HepG2 (cell line): ENCODE measurements around the gene ID4. TPM values are rescaled to one million over a fixed set of nuclear protein-coding genes. Genes with fewer than 3 reads are reported as not detected.
A peak's percentile ranks its signal among the peaks of the same experiment; 100 is the strongest.

Experiments
- ATRX ChIP-seq: sonication (generic); formaldehyde crosslinking; IDR thresholded peaks from 2 replicates; pipeline ENCODE4 v1.4.0; 2020; ENCODE audit warnings: missing genetic modification reagents, borderline replicate concordance
- ETV6 ChIP-seq: sonication (generic); formaldehyde crosslinking; conservative IDR thresholded peaks from 2 replicates; pipeline ENCODE4 v1.4.0; 2020; ENCODE audit warnings: missing genetic modification reagents
- FOXP4 ChIP-seq: sonication (generic); formaldehyde crosslinking; IDR thresholded peaks from 2 replicates; pipeline ENCODE4 v1.4.0; 2020; ENCODE audit warnings: missing genetic modification reagents
- JUN ChIP-seq: sonication (generic); formaldehyde crosslinking; IDR thresholded peaks from 2 replicates; pipeline ENCODE4 v1.4.0; 2020; ENCODE audit warnings: mild to moderate bottlenecking, missing genetic modification reagents
- LRRFIP1 ChIP-seq: sonication (generic); formaldehyde crosslinking; conservative IDR thresholded peaks from 2 replicates; pipeline ENCODE4 v1.4.0; 2020; ENCODE audit warnings: missing genetic modification reagents
- MTF2 ChIP-seq: sonication (generic); formaldehyde crosslinking; IDR thresholded peaks from 2 replicates; pipeline ENCODE4 v1.5.0; 2020; ENCODE audit warnings: missing genetic modification reagents, borderline replicate concordance
- RELA ChIP-seq: sonication (generic); formaldehyde crosslinking; IDR thresholded peaks from 2 replicates; pipeline ENCODE4 v1.4.0; 2020; ENCODE audit warnings: missing genetic modification reagents
- REPIN1 ChIP-seq: sonication (generic); formaldehyde crosslinking; IDR thresholded peaks from 2 replicates; pipeline ENCODE4 v1.8.0; 2022; ENCODE audit warnings: missing genetic modification reagents, low read depth, mild to moderate bottlenecking, borderline replicate concordance
- RORA ChIP-seq: sonication (generic); formaldehyde crosslinking; IDR thresholded peaks from 2 replicates; pipeline ENCODE4 v1.5.0; 2020; ENCODE audit warnings: mild to moderate bottlenecking, missing genetic modification reagents, moderate library complexity
- SIX4 ChIP-seq: sonication (generic); formaldehyde crosslinking; IDR thresholded peaks from 2 replicates; pipeline ENCODE4 v1.4.0; 2020; ENCODE audit warnings: missing genetic modification reagents
- TBP ChIP-seq: sonication (generic); formaldehyde crosslinking; IDR thresholded peaks from 2 replicates; pipeline ENCODE4 v1.5.0; 2020; ENCODE audit warnings: missing genetic modification reagents
- ZBTB10 ChIP-seq: sonication (generic); formaldehyde crosslinking; IDR thresholded peaks from 2 replicates; pipeline ENCODE4 v1.4.0; 2020; ENCODE audit warnings: missing genetic modification reagents, borderline replicate concordance
- ZBTB21 ChIP-seq: sonication (generic); formaldehyde crosslinking; IDR thresholded peaks from 2 replicates; pipeline ENCODE4 v1.4.0; 2020; ENCODE audit warnings: missing genetic modification reagents
- ZKSCAN1 ChIP-seq: fragments of 150-350 bp; IDR thresholded peaks from 2 replicates; pipeline ENCODE4 v1.6.1; 2014; ENCODE audit warnings: low read length
- ZMYM4 ChIP-seq: sonication (generic); formaldehyde crosslinking; IDR thresholded peaks from 2 replicates; pipeline ENCODE4 v1.8.1; 2023; ENCODE audit warnings: mild to moderate bottlenecking, missing genetic modification reagents
- ZNF12 ChIP-seq: sonication (generic); formaldehyde crosslinking; IDR thresholded peaks from 2 replicates; pipeline ENCODE4 v1.5.0; 2020; ENCODE audit warnings: missing genetic modification reagents
- ZNF329 ChIP-seq: sonication (generic); formaldehyde crosslinking; IDR thresholded peaks from 2 replicates; pipeline ENCODE4 v1.9.0; 2021; ENCODE audit warnings: low read depth, mild to moderate bottlenecking, missing genetic modification reagents
- polyA plus RNA-seq, 8 experiments: library from polyadenylated mRNA; depleted of rRNA in 3 of 8; stranded (reverse) in 7 of 8; unstranded in 1 of 8; fragments of >200 nt; fragmentation: Illumina TruSeq in 4 of 8; extraction: Trizol in 4 of 8; gene quantifications; 2 replicates each; pipeline versions ENCODE4 v1.2.1 to v1.2.3, GENCODE V29; 2011 to 2016; ENCODE audit warnings: low read depth in 4 of 8, missing spikeins in 1 of 8, mixed read lengths in 1 of 8; ENCODE audit not compliant: insufficient read depth in 1 of 8
- total RNA-seq, 5 experiments: library from RNA; depleted of rRNA; stranded (reverse); fragments of >200 nt; fragmentation: Illumina TruSeq; extraction: Trizol; gene quantifications; 2 replicates each; pipeline ENCODE4 v1.2.3, GENCODE V29; 2016; ENCODE audit warnings: low read depth in 1 of 5
- TF ChIP-seq, protein P1 (sequence below): IDR thresholded peaks from 2 replicates; pipeline ENCODE4 v1.6.1; 2016; ENCODE audit warnings: control low read depth
- TF ChIP-seq, protein P2 (sequence below): sonication (generic); formaldehyde crosslinking; IDR thresholded peaks from 2 replicates; pipeline ENCODE4 v1.4.0; 2020; ENCODE audit warnings: missing genetic modification reagents

Gene ID4
- total and polyA plus RNA-seq, 2 of the 13 experiments (the other 11 are each of a cell fraction or from before 2014, with no cell fraction given): 0.20 to 0.44 TPM

DNA sequence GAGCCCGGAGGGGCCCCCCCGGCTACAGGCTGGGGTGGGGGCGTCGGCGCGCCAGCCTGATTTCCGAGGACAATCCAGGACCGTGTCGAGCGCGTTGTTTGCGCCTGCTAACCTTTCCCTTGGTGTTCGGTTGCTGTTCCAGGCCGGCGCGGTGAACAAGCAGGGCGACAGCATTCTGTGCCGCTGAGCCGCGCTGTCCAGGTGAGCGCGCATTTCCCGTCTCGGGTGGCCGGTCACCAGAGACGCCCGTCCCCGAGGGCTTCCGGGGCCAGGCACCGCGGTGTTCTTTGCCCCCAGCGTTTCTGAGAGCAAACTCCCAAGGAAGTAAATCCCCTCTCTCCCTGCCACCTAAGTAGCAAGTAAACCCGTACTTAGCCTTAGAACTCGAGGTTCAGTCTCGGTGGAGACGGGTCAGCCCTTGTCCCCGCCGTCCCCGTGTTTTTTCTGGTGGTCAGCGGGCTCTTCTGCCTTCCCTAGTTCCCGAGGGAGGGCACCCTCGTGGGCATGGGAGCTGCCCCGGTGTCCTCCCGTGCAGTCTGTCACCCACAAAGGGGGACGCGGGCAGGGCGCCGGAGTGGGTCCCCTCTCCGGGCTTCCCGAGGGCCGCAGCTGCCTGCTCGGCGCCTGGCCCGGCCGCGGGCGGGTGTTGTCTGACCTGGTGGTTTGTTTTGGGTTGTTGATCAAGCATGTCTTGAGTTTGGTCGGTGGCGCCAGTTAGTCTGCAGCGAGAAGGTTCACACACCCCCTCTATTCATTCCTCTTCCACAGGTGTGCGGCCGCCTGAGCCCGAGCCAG, 1.5 kb downstream of the ID4 start (continued):
- no peak for TF ChIP-seq REPIN1 (CRISPR knock-in tag)
- TF ChIP-seq ZBTB10 (CRISPR knock-in tag): peak; percentile 41; the same call in 1 of the 2 replicates
- peak; percentile 65 for TF ChIP-seq FOXP4 (CRISPR knock-in tag)
- TF ChIP-seq ZMYM4 (CRISPR knock-in tag): peak; percentile 47; the same call in 1 of the 2 replicates
- TF ChIP-seq ZNF12 (CRISPR knock-in tag): 0 out of 2 replicates have a peak, but pooled peaks have one; percentile 4
- no peak; the same call in 1 of the 2 replicates for TF ChIP-seq SIX4 (CRISPR knock-in tag)
- no peak for TF ChIP-seq TBP
- TF ChIP-seq JUN (CRISPR knock-in tag): no peak
- TF ChIP-seq ZKSCAN1: no peak
- 0 out of 2 replicates have a peak, but pooled peaks have one; percentile 15 for TF ChIP-seq ZNF329 (CRISPR knock-in tag)
- TF ChIP-seq LRRFIP1: no peak
- no peak for TF ChIP-seq ATRX (CRISPR knock-in tag)
- TF ChIP-seq ZBTB21: no peak
- TF ChIP-seq, protein P1, sequence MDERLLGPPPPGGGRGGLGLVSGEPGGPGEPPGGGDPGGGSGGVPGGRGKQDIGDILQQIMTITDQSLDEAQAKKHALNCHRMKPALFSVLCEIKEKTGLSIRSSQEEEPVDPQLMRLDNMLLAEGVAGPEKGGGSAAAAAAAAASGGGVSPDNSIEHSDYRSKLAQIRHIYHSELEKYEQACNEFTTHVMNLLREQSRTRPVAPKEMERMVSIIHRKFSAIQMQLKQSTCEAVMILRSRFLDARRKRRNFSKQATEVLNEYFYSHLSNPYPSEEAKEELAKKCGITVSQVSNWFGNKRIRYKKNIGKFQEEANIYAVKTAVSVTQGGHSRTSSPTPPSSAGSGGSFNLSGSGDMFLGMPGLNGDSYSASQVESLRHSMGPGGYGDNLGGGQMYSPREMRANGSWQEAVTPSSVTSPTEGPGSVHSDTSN (CRISPR knock-in tag): no peak
- TF ChIP-seq, protein P2, sequence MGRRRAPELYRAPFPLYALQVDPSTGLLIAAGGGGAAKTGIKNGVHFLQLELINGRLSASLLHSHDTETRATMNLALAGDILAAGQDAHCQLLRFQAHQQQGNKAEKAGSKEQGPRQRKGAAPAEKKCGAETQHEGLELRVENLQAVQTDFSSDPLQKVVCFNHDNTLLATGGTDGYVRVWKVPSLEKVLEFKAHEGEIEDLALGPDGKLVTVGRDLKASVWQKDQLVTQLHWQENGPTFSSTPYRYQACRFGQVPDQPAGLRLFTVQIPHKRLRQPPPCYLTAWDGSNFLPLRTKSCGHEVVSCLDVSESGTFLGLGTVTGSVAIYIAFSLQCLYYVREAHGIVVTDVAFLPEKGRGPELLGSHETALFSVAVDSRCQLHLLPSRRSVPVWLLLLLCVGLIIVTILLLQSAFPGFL (CRISPR knock-in tag): no peak
- no peak; the same call in 1 of the 2 replicates for TF ChIP-seq MTF2
- no peak for TF ChIP-seq RELA
- TF ChIP-seq ETV6: no peak
- no peak for TF ChIP-seq RORA (CRISPR knock-in tag)
